HL-60 (cell line): ENCODE results near the gene VARS1.
"Not testable (repeated sequence)": the region's sequence is repeated elsewhere in the genome, so short reads cannot be mapped to it uniquely, and the experiment has no call there.

Source experiments
- DNase-seq, 2 experiments: peaks; one replicate each; pipeline ENCODE4 v3.0.0-alpha.2; 2010 to 2020; ENCODE audit warnings: low read depth in 1 of 2, low spot score in 1 of 2
- H3K27ac ChIP-seq: fragments of 250-450 bp; sonication (Bioruptor Pico); replicated peaks from 2 replicates; pipeline ENCODE4 v1.5.1; 2020; ENCODE audit warnings: mild to moderate bottlenecking, moderate library complexity
- H3K27me3 ChIP-seq: fragments of 250-450 bp; sonication (Bioruptor Pico); 2 replicates; pipeline ENCODE4 v1.5.1; 2021; ENCODE audit warnings: mild to moderate bottlenecking, moderate library complexity; ENCODE audit not compliant: insufficient read depth, poor library complexity, severe bottlenecking
- H3K4me3 ChIP-seq: replicated peaks from 2 replicates; pipeline ENCODE4 v1.5.1; 2011; ENCODE audit warnings: mild to moderate bottlenecking, control low read depth, low read length; ENCODE audit not compliant: insufficient read depth
- GABPA ChIP-seq: IDR thresholded peaks from 2 replicates; pipeline ENCODE4 v1.6.1; 2012; ENCODE audit warnings: low read depth
- POLR2AphosphoS5 ChIP-seq: IDR thresholded peaks from 2 replicates; pipeline ENCODE4 v1.6.1; 2012; ENCODE audit warnings: low read depth
- REST ChIP-seq: IDR thresholded peaks from 2 replicates; pipeline ENCODE4 v1.6.1; 2012; ENCODE audit warnings: low read depth; ENCODE audit not compliant: insufficient replicate concordance
- SPI1 ChIP-seq: IDR thresholded peaks from 2 replicates; pipeline ENCODE4 v1.6.1; 2012; ENCODE audit warnings: low read depth, mild to moderate bottlenecking, borderline replicate concordance
- TF ChIP-seq, protein P1 (sequence below): IDR thresholded peaks from one replicate; pipeline ENCODE4 v1.5.1; 2011; ENCODE audit warnings: low read length, control low read depth, inconsistent platforms; ENCODE audit not compliant: insufficient read depth

Gene VARS1

DNA sequence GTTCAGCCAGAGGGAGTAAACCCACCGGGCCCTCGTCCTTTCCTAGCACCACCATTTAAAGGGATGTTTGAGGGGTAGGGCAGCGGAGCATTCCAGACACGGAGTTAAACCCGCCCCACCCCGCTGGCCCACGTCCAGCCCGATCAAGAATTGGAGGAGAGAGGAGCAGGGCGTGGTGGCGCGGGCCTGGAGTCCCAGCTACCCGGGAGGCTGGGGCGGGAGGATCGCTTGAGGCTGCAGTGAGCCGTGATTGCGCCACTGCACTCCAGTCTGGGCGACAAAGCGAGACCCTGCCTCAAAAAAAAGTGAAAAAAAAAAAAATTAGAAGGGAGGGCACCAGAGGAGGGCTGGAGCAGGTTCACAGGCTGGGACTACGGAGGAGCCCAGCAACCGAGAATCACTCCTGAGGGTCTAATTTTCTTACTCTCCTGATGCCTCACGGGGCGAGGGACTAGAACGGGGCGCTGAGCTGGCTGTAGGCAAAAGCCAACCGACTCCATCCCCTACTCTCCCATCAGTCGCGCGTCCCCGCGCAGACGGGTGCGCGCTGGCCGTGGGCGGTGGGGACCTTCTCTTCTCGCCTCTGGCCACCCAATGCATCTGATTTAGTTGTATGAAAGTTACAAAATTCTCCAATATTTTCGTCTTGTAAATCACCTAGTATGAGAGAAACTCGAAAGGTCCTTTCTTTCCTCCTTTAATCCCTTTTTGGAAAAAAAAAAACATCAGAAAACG is 25.9 kb upstream of the VARS1 start:
- DNase-seq = peak in 1 of 2 experiments; percentile 51
- TF ChIP-seq, protein P1, sequence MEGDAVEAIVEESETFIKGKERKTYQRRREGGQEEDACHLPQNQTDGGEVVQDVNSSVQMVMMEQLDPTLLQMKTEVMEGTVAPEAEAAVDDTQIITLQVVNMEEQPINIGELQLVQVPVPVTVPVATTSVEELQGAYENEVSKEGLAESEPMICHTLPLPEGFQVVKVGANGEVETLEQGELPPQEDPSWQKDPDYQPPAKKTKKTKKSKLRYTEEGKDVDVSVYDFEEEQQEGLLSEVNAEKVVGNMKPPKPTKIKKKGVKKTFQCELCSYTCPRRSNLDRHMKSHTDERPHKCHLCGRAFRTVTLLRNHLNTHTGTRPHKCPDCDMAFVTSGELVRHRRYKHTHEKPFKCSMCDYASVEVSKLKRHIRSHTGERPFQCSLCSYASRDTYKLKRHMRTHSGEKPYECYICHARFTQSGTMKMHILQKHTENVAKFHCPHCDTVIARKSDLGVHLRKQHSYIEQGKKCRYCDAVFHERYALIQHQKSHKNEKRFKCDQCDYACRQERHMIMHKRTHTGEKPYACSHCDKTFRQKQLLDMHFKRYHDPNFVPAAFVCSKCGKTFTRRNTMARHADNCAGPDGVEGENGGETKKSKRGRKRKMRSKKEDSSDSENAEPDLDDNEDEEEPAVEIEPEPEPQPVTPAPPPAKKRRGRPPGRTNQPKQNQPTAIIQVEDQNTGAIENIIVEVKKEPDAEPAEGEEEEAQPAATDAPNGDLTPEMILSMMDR = no peak
- TF ChIP-seq REST = no peak
- no peak for TF ChIP-seq GABPA
- no peak; the same call in 1 of the 2 replicates for TF ChIP-seq POLR2AphosphoS5
- TF ChIP-seq SPI1 = no peak
- H3K27ac ChIP-seq = peak overlapping the region; percentile 75
- H3K4me3 ChIP-seq = peak overlapping the region; percentile 47
- no peaks in the 10 kb centered on the region for H3K27me3 ChIP-seq

DNA sequence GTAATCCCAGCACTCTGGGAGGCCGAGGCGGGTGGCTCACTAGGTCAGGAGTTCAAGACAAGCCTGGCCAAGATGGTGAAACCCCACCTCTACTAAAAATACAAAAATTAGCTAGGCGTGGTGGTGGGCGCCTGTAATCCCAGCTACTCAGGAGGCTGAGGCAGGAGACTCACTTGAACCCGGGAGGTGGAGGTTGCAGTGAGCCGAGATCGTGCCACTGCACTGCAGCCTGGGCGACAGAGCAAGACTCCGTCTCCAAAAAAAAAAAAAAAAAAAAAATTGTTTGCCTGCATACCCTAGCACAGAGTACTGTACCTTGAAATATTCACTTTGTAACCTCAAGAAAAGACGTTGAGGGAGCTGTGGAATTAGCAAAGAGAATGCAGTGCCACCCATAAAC is 24.8 kb upstream of the VARS1 start:
- not testable (repeated sequence) for H3K27ac ChIP-seq, H3K4me3 ChIP-seq, H3K27me3 ChIP-seq, DNase-seq

GRCh38 chr6:31819871-31820299 is 24.3 kb upstream of the VARS1 start:
- Histone ChIP-seq H3K4me3 (no peak overlapping the region), H3K27me3 (no peaks in the 10 kb centered on the region), H3K27ac (no peak overlapping the region)
- TF ChIP-seq SPI1 = no peak
- TF ChIP-seq GABPA = no peak
- no peak for TF ChIP-seq POLR2AphosphoS5
- TF ChIP-seq, protein P1 = no peak
- TF ChIP-seq REST = no peak
- no peak for DNase-seq

DNA sequence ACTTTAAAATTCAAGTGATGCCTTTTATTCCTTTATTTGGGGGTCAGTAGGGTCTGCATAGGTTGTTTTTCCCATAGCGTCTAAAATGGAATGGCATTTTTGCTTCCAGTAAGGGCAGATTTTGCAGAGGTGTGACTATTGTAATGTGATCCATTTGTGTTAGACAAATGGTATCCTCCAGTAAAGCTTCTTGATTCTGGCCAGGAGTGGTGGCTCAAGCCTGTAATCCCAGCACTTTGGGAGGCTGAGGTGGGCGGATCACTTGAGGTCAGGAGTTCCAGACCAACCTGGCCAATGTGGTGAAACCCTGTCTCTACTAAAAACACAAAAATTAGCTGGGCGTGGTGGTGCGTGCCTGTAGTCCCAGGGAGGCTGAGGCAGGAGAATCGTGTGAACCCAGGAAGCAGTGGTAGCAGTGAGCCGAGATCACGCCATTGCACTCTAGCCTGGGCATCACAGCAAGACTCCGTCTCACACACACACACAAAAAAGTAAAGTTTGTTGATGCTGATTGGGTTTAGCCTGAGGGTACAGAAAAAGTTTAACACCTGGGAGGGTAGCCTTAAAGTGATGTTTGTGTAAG is 22.5 kb upstream of the VARS1 start:
- not testable (repeated sequence) for H3K4me3 ChIP-seq, DNase-seq, H3K27me3 ChIP-seq
- H3K27ac ChIP-seq = peak overlapping the region; percentile 85

DNA sequence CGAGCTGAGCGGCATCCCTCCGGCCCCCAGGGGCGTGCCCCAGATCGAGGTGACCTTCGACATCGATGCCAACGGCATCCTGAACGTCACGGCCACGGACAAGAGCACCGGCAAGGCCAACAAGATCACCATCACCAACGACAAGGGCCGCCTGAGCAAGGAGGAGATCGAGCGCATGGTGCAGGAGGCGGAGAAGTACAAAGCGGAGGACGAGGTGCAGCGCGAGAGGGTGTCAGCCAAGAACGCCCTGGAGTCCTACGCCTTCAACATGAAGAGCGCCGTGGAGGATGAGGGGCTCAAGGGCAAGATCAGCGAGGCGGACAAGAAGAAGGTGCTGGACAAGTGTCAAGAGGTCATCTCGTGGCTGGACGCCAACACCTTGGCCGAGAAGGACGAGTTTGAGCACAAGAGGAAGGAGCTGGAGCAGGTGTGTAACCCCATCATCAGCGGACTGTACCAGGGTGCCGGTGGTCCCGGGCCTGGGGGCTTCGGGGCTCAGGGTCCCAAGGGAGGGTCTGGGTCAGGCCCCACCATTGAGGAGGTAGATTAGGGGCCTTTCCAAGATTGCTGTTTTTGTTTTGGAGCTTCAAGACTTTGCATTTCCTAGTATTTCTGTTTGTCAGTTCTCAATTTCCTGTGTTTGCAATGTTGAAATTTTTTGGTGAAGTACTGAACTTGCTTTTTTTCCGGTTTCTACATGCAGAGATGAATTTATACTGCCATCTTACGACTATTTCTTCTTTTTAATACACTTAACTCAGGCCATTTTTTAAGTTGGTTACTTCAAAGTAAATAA is 21.8 kb upstream of the VARS1 start:
- H3K4me3 ChIP-seq = peak overlapping the region; percentile 32; the same call in 1 of the 2 replicates

More for the DNA sequence above, 21.8 kb upstream of the VARS1 start:
- H3K27me3 ChIP-seq, DNase-seq: not testable (repeated sequence)
- H3K27ac ChIP-seq = peak overlapping the region; percentile 85
